Esophagus muscularis mucosa (tissue), 4 donors: Measurements from ENCODE around the gene CBFA2T2. TPM values are rescaled to one million over a fixed set of nuclear protein-coding genes. Genes with fewer than 3 reads are reported as not detected.

ENCODE experiments used
- DNase-seq: peaks from one replicate; pipeline ENCODE4 v3.0.0-alpha.2; 2017; ENCODE audit errors: extremely low spot score
- H3K27ac ChIP-seq, 4 donors: fragments of 200-600 bp; sonication (generic); replicated peaks in 1 of 4; 1 replicate in 3 of 4; 2 replicates in 1 of 4; pipeline ENCODE4 v1.5.1; 2016 to 2019; ENCODE audit warnings: mild to moderate bottlenecking in 1 of 4
- H3K27me3 ChIP-seq, 4 donors: fragments of 200-600 bp; sonication (generic); one replicate each; pipeline versions ENCODE4 v1.5.1 to v1.6.0; 2016 to 2019
- H3K36me3 ChIP-seq, 4 donors: fragments of 200-600 bp; sonication (generic); one replicate each; pipeline ENCODE4 v1.5.1; 2016 to 2019
- H3K4me1 ChIP-seq, 4 donors: fragments of 200-600 bp; sonication (generic); one replicate each; pipeline ENCODE4 v1.5.1; 2016 to 2019
- H3K4me3 ChIP-seq, 4 donors: fragments of 200-600 bp; sonication (generic); 1 replicate in 2 of 4; 2 replicates in 2 of 4; pipeline ENCODE4 v1.5.1; 2016 to 2019; ENCODE audit warnings: mild to moderate bottlenecking in 4 of 4, moderate library complexity in 1 of 4
- H3K9me3 ChIP-seq, 4 donors: fragments of 200-600 bp; sonication (generic); 1 replicate in 3 of 4; 2 replicates in 1 of 4; pipeline ENCODE4 v1.5.1; 2016 to 2019
- CTCF ChIP-seq, 3 experiments: fragments of 200-600 bp in 2 of 3; fragments of 450-650 bp in 1 of 3; sonication (generic) in 2 of 3; IDR thresholded peaks; one replicate each; pipeline ENCODE4 v1.5.1; 2017 to 2019; ENCODE audit warnings: antibody characterized with exemption in 3 of 3, mild to moderate bottlenecking in 2 of 3, moderate library complexity in 1 of 3
- EP300 ChIP-seq: sonication (generic); formaldehyde crosslinking; IDR thresholded peaks from one replicate; pipeline ENCODE4 v1.6.1; 2017; ENCODE audit warnings: antibody characterized with exemption
- POLR2A ChIP-seq: fragments of 450-650 bp; IDR thresholded peaks from one replicate; pipeline ENCODE4 v1.6.1; 2017; ENCODE audit warnings: antibody characterized with exemption, moderate library complexity, mild to moderate bottlenecking, low read depth
- POLR2AphosphoS5 ChIP-seq, 2 donors: sonication (generic); formaldehyde crosslinking; IDR thresholded peaks; one replicate each; pipeline ENCODE4 v1.6.1; 2017; ENCODE audit warnings: antibody characterized with exemption in 2 of 2
- WGBS: methylation state at CpG from one replicate; pipeline ENCODE4 v1.1.5; 2018; 5-methylcytosine and 5-hydroxymethylcytosine counted together
- intact Hi-C: fragments of 100-400 bp; cut with DNase I; formaldehyde crosslinking; loops from one replicate; pipeline ENCODE4 v1.15.1; 2023
- total RNA-seq, 4 donors: library from RNA; depleted of rRNA; stranded (reverse); fragments of >200 nt; gene quantifications; one replicate each; pipeline versions ENCODE4 v1.1.0 to v1.2.1, GENCODE V29; 2016

CBFA2T2 gene
- total RNA-seq, 4 donors from 2014 or later = 11.3 to 17.7 (median 14.6) TPM

GRCh38 chr20:33662172-33662571 lies 172.3 kb downstream of the CBFA2T2 start, which contains the start of gene C20orf144:
C20orf144 (plus strand) TSS chr20:33662327; CDS start chr20:33662346, 19 bp downstream.
- H3K4me3 ChIP-seq = peak within 1 kb of the TSS; percentile 75 to 94 (median 82)
- peak within 1 kb of the TSS; percentile 87 to 96 (median 92) for H3K27ac ChIP-seq
- peaks cover 29 to 40% (median 36%) of the 10 kb centered on the region in 4 donors for H3K4me1 ChIP-seq
- peaks cover 11 to 36% (median 32%) of the 10 kb centered on the region in 4 donors for H3K36me3 ChIP-seq
- intact Hi-C loops = no loop called here
- H3K9me3 ChIP-seq = no peaks in the 10 kb centered on the region
- no peaks in the 10 kb centered on the region for H3K27me3 ChIP-seq
- TF ChIP-seq CTCF (IDR thresholded peaks at IDR 0.05) (no peak), POLR2AphosphoS5 (IDR thresholded peaks at IDR 0.05) (no peak), EP300 (no peak), POLR2A (no peak)
- WGBS = 97% methylated on average over 10 of the region's 10 CpGs
- no peak for DNase-seq

- no peaks in the 10 kb centered on the region for H3K27me3 ChIP-seq
- H3K4me1 ChIP-seq = peaks cover 40 to 53% (median 49%) of the 10 kb centered on the region in 4 donors
- WGBS = 0% methylated on average over 11 of the region's 84 CpGs
- peaks cover 0 to 23% (median 19%) of the 10 kb centered on the region in 4 donors for H3K36me3 ChIP-seq
- DNase-seq = no peak
- no peaks in the 10 kb centered on the region for H3K9me3 ChIP-seq
- TF ChIP-seq POLR2AphosphoS5 (IDR thresholded peaks at IDR 0.05) = peak; percentile 60 to 85
- TF ChIP-seq EP300 = no peak
- peak in 2 of 3 experiments; percentile 7 to 14 for TF ChIP-seq CTCF (IDR thresholded peaks at IDR 0.05)
- TF ChIP-seq POLR2A = peak; percentile 35
- intact Hi-C loops = no loop called here
- H3K27ac ChIP-seq = peak overlapping the region; percentile 87 to 96 (median 92)
- peak overlapping the region; percentile 75 to 94 (median 82) for H3K4me3 ChIP-seq
Measured at GRCh38 chr20:33663161-33664084, 173.5 kb downstream of the CBFA2T2 start.

- H3K9me3 ChIP-seq = no peaks in the 10 kb centered on the region
- H3K27ac ChIP-seq = peak overlapping the region; percentile 87 to 96 (median 92)
- 68% methylated on average over 4 of the region's 9 CpGs for WGBS
Measured at GRCh38 chr20:33664085-33664761, 174.3 kb downstream of the CBFA2T2 start.

GRCh38 chr20:33664762-33665144 lies 174.9 kb downstream of the CBFA2T2 start:
- Histone ChIP-seq H3K4me3 (no peak overlapping the region), H3K36me3 (peaks cover 0 to 21% (median 17%) of the 10 kb centered on the region in 4 donors), H3K27ac (peak overlapping the region in 2 of 4 donors; percentile 92 to 93), H3K4me1 (peaks cover 40 to 57% (median 51%) of the 10 kb centered on the region in 4 donors), H3K9me3 (no peaks in the 10 kb centered on the region), H3K27me3 (no peaks in the 10 kb centered on the region)
- intact Hi-C loops = no loop called here
- DNase-seq = no peak
- 100% methylated on average over 2 of the region's 2 CpGs for WGBS
- no peak for TF ChIP-seq POLR2A

More at GRCh38 chr20:33664085-33664761, 174.3 kb downstream of the CBFA2T2 start:
- H3K27me3 ChIP-seq = no peaks in the 10 kb centered on the region
- intact Hi-C loops = no loop called here
- TF ChIP-seq EP300 (no peak), POLR2A (no peak), POLR2AphosphoS5 (IDR thresholded peaks at IDR 0.05) (no peak), CTCF (IDR thresholded peaks at IDR 0.05) (no peak)
- peak overlapping the region; percentile 75 to 94 (median 82) for H3K4me3 ChIP-seq
- H3K4me1 ChIP-seq = peaks cover 40 to 57% (median 51%) of the 10 kb centered on the region in 4 donors
- peaks cover 0 to 21% (median 18%) of the 10 kb centered on the region in 4 donors for H3K36me3 ChIP-seq
- no peak for DNase-seq
